Transverse colon (tissue), 4 donors: ENCODE data around the gene FAF2.

ENCODE experiments used
- CTCF ChIP-seq, 5 experiments: fragments of 200-600 bp in 3 of 5; fragments of 450-650 bp in 2 of 5; sonication (generic) in 3 of 5; IDR thresholded peaks; 1 replicate in 2 of 5; 2 replicates in 3 of 5; pipeline ENCODE4 v1.5.1; 2016 to 2017; ENCODE audit warnings: antibody characterized with exemption in 5 of 5, inconsistent platforms in 3 of 5, mild to moderate bottlenecking in 2 of 5, moderate library complexity in 1 of 5
- EP300 ChIP-seq: sonication (generic); formaldehyde crosslinking; IDR thresholded peaks from one replicate; pipeline ENCODE4 v1.6.1; 2017; ENCODE audit warnings: antibody characterized with exemption, low read depth
- POLR2A ChIP-seq: fragments of 450-650 bp; IDR thresholded peaks from one replicate; pipeline ENCODE4 v1.6.1; 2016; ENCODE audit warnings: antibody characterized with exemption, mild to moderate bottlenecking, moderate library complexity
- POLR2AphosphoS5 ChIP-seq, 3 donors: sonication (generic); formaldehyde crosslinking; IDR thresholded peaks; one replicate each; pipeline ENCODE4 v1.6.1; 2016; ENCODE audit warnings: antibody characterized with exemption in 3 of 3

GRCh38 chr5:176461349-176461748 is 13.2 kb downstream of the FAF2 start:
- TF ChIP-seq CTCF (IDR thresholded peaks at IDR 0.05) = no peak
- TF ChIP-seq POLR2A = no peak
- no peak for TF ChIP-seq POLR2AphosphoS5 (IDR thresholded peaks at IDR 0.05)
- no peak for TF ChIP-seq EP300
